ENCODE results near the gene SPO11.

The SPO11 gene

DNA sequence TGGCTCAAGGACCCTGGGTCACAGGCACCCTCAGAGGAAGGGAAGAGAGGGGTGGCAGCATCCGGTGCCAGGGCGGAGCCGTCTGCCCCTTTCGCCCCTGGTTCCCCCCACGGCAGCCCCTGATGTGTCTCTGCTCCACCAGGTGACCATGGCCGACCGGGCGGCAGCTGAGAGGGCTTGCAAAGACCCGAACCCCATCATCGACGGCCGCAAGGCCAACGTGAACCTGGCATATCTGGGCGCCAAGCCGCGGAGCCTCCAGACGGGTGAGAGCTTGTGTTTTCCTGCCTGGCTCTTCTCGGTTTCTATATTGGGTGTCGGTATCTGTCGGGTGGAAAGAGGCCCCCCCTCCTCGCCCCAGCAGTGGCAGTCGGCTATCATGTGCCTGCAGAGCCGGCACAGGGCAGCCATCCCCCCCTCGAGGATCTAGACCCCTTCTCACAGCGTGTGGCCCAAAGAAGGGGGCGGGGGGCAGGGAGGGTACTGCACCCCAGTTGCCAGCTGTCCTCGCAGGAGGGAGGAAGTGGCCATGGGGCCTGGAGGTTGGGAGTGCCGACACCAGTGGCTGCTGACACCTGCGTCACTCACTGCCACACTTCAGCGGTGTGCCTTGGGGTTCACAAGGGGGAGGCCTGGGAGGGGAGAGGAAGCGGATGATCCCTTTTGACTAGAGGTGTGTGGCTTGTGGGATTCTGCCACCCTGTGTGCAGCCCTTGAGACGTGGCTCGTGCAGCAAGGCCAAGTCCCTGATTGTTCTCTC is 63.1 kb downstream of the SPO11 start:
- peak; percentile 88 for DNase-seq
